Activated CD4-positive, alpha-beta T cell treated with anti-CD3 and anti-CD28 coated beads for 1 hour (primary cell): ENCODE measurements around the gene OR5AK2.
"Not testable (repeated sequence)": the region's sequence is repeated elsewhere in the genome, so short reads cannot be mapped to it uniquely, and the experiment has no call there.

Experiments
- DNase-seq: peaks from one replicate; pipeline ENCODE4 v3.0.0-alpha.2; 2020

Gene OR5AK2

GRCh38 chr11:56988614-56989013 lies at the start of gene OR5AK2:
Gene OR5AK2, plus strand, starts transcription at chr11:56988914. Its CDS starts 0 bp downstream, at chr11:56988914.
- no peak for DNase-seq

GRCh38 chr11:56945526-56945925 lies 43.2 kb upstream of the OR5AK2 start:
- not testable (repeated sequence) for DNase-seq

- no peak for DNase-seq
These were observed 39.7 kb upstream of the OR5AK2 start for GRCh38 chr11:56948991-56949515.

- DNase-seq, result no peak
These were observed 38.2 kb upstream of the OR5AK2 start for GRCh38 chr11:56950510-56950909.

- not testable (repeated sequence) for DNase-seq
These were observed 34.8 kb upstream of the OR5AK2 start for GRCh38 chr11:56953907-56954306.

GRCh38 chr11:56961609-56962008 lies 27.1 kb upstream of the OR5AK2 start:
- no peak for DNase-seq

GRCh38 chr11:56967726-56968125 lies 21.0 kb upstream of the OR5AK2 start:
- no peak for DNase-seq

- no peak for DNase-seq
These were observed 20.2 kb upstream of the OR5AK2 start for GRCh38 chr11:56968524-56968923.

GRCh38 chr11:56977314-56977713 lies 11.4 kb upstream of the OR5AK2 start:
- no peak for DNase-seq

- no peak for DNase-seq
These were observed 2.0 kb downstream of the OR5AK2 start for GRCh38 chr11:56990702-56991101.

GRCh38 chr11:56994532-56994931 lies 5.8 kb downstream of the OR5AK2 start:
- DNase-seq, result no peak

- no peak for DNase-seq
These were observed 13.1 kb downstream of the OR5AK2 start for GRCh38 chr11:57001674-57002401.

- no peak for DNase-seq
These were observed 19.7 kb downstream of the OR5AK2 start for GRCh38 chr11:57008373-57008772.

GRCh38 chr11:57015679-57016078 lies 27.0 kb downstream of the OR5AK2 start:
- DNase-seq, result no peak

GRCh38 chr11:57031556-57031955 lies 42.8 kb downstream of the OR5AK2 start:
- DNase-seq, result no peak
